ENCODE results near the gene SLC12A5.
A peak's percentile ranks its signal among the peaks of the same experiment; 100 is the strongest.
"Not testable (repeated sequence)": the region's sequence is repeated elsewhere in the genome, so short reads cannot be mapped to it uniquely, and the experiment has no call there.

The SLC12A5 gene

DNA sequence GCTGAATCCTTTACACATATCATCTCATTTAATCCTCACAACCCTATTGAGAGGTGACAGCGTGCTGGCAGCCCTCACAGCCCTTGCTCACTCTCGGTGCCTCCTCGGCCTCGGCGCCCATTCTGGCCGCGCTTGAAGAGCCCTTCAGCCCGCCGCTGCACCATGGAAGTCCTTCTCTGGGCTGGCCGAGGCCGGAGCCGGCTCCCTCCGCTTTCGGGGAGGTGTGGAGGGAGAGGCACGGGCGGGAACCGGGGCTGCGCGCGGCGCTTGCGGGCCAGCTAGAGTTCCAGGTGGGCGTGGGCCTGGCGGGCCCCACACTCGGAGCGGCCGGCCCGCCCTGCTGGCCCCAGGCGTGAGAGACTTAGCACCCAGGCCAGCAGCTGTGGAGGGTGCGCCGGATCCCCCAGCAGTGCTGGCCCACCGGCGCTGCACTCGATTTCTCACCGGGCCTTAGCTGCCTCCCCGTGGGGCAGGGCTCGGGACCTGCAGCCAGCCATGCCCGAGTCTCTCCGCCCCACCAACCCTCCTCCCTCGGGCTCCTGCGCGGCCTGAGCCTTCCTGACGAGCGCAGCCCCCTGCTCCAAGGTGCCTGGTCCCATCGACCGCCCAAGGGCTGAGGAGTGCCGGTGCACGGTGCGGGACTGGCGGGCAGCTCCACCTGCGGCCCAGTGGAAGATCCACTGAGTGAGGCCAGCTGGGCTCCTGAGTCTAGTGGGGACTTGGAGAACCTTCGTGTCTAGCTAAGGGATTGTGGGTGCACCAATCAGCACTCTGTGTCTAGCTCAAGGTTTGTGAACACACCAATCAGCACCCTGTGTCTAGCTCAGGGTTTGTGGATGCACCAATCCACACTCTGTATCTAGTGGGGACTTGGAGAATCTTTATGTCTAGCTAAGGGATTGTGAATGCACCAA lies 62.9 kb downstream of the SLC12A5 start:
- H3K9me3 ChIP-seq (replicated peaks in 1 of 2; ENCODE audit: control insufficient read depth in 2 of 2, insufficient read depth in 1 of 2, low read depth in 1 of 2, low read length in 2 of 2); H3K4me2 ChIP-seq (ENCODE audit: insufficient read depth, low read length, poor library complexity, severe bottlenecking); H3K79me1 ChIP-seq (ENCODE audit: low read depth, low read length); H3K36me3 ChIP-seq (replicated peaks in 1 of 2; ENCODE audit: control insufficient read depth in 2 of 2, insufficient read depth in 2 of 2, low read length in 2 of 2); H3K27me3 ChIP-seq (ENCODE audit: control insufficient read depth in 3 of 3, insufficient read depth in 3 of 3, low read depth in 1 of 3, low read length in 3 of 3); H2BK5ac ChIP-seq (ENCODE audit: low read length); H3K9ac ChIP-seq (ENCODE audit: low read depth, low read length, poor library complexity); H2BK15ac ChIP-seq (ENCODE audit: low read length); DNase-seq (ENCODE audit: low spot score); H4K91ac ChIP-seq (ENCODE audit: low read depth, low read length, poor library complexity); H3K4ac ChIP-seq (ENCODE audit: low read length); H3K4me3 ChIP-seq (ENCODE audit: low read length in 2 of 2); H2AK5ac ChIP-seq (ENCODE audit: low read depth, low read length); H2AFZ ChIP-seq (ENCODE audit: low read length); H3K27ac ChIP-seq (replicated peaks; ENCODE audit: low read length); H2BK120ac ChIP-seq (ENCODE audit: low read depth, low read length): not testable (repeated sequence)
- H3K18ac ChIP-seq (ENCODE audit: low read length) = peak overlapping the region; percentile 79
- H4K8ac ChIP-seq (ENCODE audit: low read depth, low read length) = peak overlapping the region; percentile 10
- peak overlapping the region; percentile 52 for H3K23ac ChIP-seq (ENCODE audit: low read depth, low read length, poor library complexity)
- peak overlapping the region; percentile 98 for H2BK12ac ChIP-seq (ENCODE audit: low read length)
- no CpG with 5 or more reads among the region's 52 CpGs for WGBS, 2 donors (ENCODE audit: extremely low coverage in 2 of 2, insufficient read length in 2 of 2, insufficient replicate concordance in 1 of 2)
- peak overlapping the region; percentile 32 for H3K14ac ChIP-seq (ENCODE audit: low read length)
- peaks cover 4 to 13% of the 10 kb centered on the region in 2 donors for H3K4me1 ChIP-seq (ENCODE audit: control insufficient read depth in 2 of 2, insufficient read depth in 1 of 2, low read depth in 1 of 2, low read length in 2 of 2)

DNA sequence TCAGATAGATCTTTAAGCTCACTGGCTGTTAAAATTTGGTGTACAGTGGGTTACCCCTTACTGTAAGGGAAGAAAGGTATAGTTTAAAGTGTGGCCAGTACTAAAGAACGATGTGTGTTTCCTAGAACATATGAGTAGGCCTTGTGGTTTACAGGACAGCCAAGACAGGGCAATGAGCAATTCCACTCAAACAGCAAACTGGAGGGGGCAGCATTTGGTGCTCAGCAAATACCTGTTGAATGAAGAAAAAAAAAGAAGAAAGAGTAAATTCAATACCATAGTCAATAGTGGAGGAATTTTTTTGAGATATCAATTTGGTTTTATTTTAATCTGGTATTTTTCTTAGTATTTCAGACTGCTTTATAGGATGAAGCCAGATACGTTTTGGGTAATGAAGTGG lies 64.5 kb downstream of the SLC12A5 start:
- no peak overlapping the region for H2BK120ac ChIP-seq (ENCODE audit: low read depth, low read length)
- H3K4me1 ChIP-seq (ENCODE audit: control insufficient read depth in 2 of 2, insufficient read depth in 1 of 2, low read depth in 1 of 2, low read length in 2 of 2) = peaks cover 4 to 8% of the 10 kb centered on the region in 2 donors
- no peak overlapping the region for H3K27ac ChIP-seq (replicated peaks; ENCODE audit: low read length)
- H2AK5ac ChIP-seq (ENCODE audit: low read depth, low read length) = no peak overlapping the region
- no peak for DNase-seq (ENCODE audit: low spot score)
- H3K27me3 ChIP-seq (ENCODE audit: control insufficient read depth in 3 of 3, insufficient read depth in 3 of 3, low read depth in 1 of 3, low read length in 3 of 3) = peaks cover 0 to 3% (median 0%) of the 10 kb centered on the region in 3 experiments
- H3K36me3 ChIP-seq (replicated peaks in 1 of 2; ENCODE audit: control insufficient read depth in 2 of 2, insufficient read depth in 2 of 2, low read length in 2 of 2) = no peaks in the 10 kb centered on the region
- H2AFZ ChIP-seq (ENCODE audit: low read length) = no peak overlapping the region
- H3K79me1 ChIP-seq (ENCODE audit: low read depth, low read length) = peaks cover 4% of the 10 kb centered on the region
- no peak overlapping the region for H3K4me2 ChIP-seq (ENCODE audit: insufficient read depth, low read length, poor library complexity, severe bottlenecking)
- no peak overlapping the region for H4K8ac ChIP-seq (ENCODE audit: low read depth, low read length)
- no peaks in the 10 kb centered on the region for H3K9me3 ChIP-seq (replicated peaks in 1 of 2; ENCODE audit: control insufficient read depth in 2 of 2, insufficient read depth in 1 of 2, low read depth in 1 of 2, low read length in 2 of 2)
- H3K4ac ChIP-seq (ENCODE audit: low read length) = no peak overlapping the region
- H2BK5ac ChIP-seq (ENCODE audit: low read length) = no peak overlapping the region
- H3K23ac ChIP-seq (ENCODE audit: low read depth, low read length, poor library complexity) = no peak overlapping the region
- H3K14ac ChIP-seq (ENCODE audit: low read length) = no peak overlapping the region
- no peak overlapping the region for H3K4me3 ChIP-seq (ENCODE audit: low read length in 2 of 2)
- no peak overlapping the region for H3K9ac ChIP-seq (ENCODE audit: low read depth, low read length, poor library complexity)
- no peak overlapping the region for H2BK12ac ChIP-seq (ENCODE audit: low read length)
- no peak overlapping the region for H2BK15ac ChIP-seq (ENCODE audit: low read length)
- no peak overlapping the region for H3K18ac ChIP-seq (ENCODE audit: low read length)
- no peak overlapping the region for H4K91ac ChIP-seq (ENCODE audit: low read depth, low read length, poor library complexity)
- WGBS, 2 donors (ENCODE audit: extremely low coverage in 2 of 2, insufficient read length in 2 of 2, insufficient replicate concordance in 1 of 2) = no CpG with 5 or more reads among the region's 2 CpGs

DNA sequence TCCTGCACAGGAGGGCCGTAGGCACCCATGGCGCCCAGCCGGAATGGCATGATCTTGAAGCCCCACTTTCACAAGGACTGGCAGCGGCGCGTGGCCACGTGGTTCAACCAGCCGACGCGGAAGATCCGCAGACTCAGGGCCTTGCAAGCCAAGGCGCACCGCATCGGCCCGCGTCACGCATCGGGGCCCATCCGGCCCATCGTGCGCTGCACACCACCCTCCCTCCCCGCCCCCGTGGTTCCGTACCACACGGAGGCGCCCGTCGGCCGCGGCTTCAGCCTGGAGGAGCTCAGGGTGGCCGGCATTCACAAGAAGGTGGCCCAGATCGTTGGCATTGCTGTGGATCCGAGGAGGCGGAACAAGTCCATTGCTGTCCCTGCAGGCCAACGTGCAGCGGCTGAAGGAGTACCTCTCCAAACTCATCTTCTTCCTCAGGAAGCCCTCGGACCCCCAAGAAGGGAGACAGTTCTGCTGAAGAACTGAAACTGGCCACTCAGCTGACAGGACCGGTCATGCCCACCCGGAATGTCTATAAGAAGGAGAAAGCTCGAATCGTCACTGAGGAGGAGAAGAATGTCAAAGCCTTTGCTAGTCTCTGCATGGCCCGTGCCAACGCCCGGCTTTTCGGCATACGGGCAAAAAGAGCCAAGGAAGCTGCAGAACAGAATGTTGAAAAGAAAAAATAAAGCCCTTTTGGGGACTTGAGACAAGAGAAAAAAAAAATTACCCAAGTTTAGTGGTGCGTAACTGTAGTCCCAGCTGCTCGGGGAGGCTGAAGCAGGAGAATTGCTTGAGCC lies 70.7 kb downstream of the SLC12A5 start:
- H3K27me3 ChIP-seq (ENCODE audit: control insufficient read depth in 3 of 3, insufficient read depth in 3 of 3, low read depth in 1 of 3, low read length in 3 of 3) = peaks cover 0 to 38% (median 10%) of the 10 kb centered on the region in 3 experiments
- WGBS, 2 donors (ENCODE audit: extremely low coverage in 2 of 2, insufficient read length in 2 of 2, insufficient replicate concordance in 1 of 2) = no CpG with 5 or more reads among the region's 48 CpGs
- H3K9me3 ChIP-seq (replicated peaks in 1 of 2; ENCODE audit: control insufficient read depth in 2 of 2, insufficient read depth in 1 of 2, low read depth in 1 of 2, low read length in 2 of 2) = peaks cover 3 to 7% of the 10 kb centered on the region in 2 donors
- no peak overlapping the region for H2BK5ac ChIP-seq (ENCODE audit: low read length)
- no peaks in the 10 kb centered on the region for H3K79me1 ChIP-seq (ENCODE audit: low read depth, low read length)
- H3K14ac ChIP-seq (ENCODE audit: low read length) = peak overlapping the region; percentile 31
- no peaks in the 10 kb centered on the region for H3K36me3 ChIP-seq (replicated peaks in 1 of 2; ENCODE audit: control insufficient read depth in 2 of 2, insufficient read depth in 2 of 2, low read length in 2 of 2)
- no peak overlapping the region for H4K91ac ChIP-seq (ENCODE audit: low read depth, low read length, poor library complexity)
- H2BK15ac ChIP-seq (ENCODE audit: low read length) = no peak overlapping the region
- no peak overlapping the region for H3K4me2 ChIP-seq (ENCODE audit: insufficient read depth, low read length, poor library complexity, severe bottlenecking)
- H3K4ac ChIP-seq (ENCODE audit: low read length) = peak overlapping the region; percentile 40
- peak overlapping the region; percentile 67 for H3K18ac ChIP-seq (ENCODE audit: low read length)
- H3K23ac ChIP-seq (ENCODE audit: low read depth, low read length, poor library complexity) = peak overlapping the region; percentile 76
- no peak for DNase-seq (ENCODE audit: low spot score)
- H3K4me3 ChIP-seq (ENCODE audit: low read length in 2 of 2) = no peak overlapping the region
- H2BK12ac ChIP-seq (ENCODE audit: low read length) = peak overlapping the region; percentile 69
- H2AFZ ChIP-seq (ENCODE audit: low read length) = peak overlapping the region; percentile 11
- no peak overlapping the region for H2BK120ac ChIP-seq (ENCODE audit: low read depth, low read length)
- H3K4me1 ChIP-seq (ENCODE audit: control insufficient read depth in 2 of 2, insufficient read depth in 1 of 2, low read depth in 1 of 2, low read length in 2 of 2) = no peaks in the 10 kb centered on the region
- H4K8ac ChIP-seq (ENCODE audit: low read depth, low read length) = no peak overlapping the region
- H3K9ac ChIP-seq (ENCODE audit: low read depth, low read length, poor library complexity) = no peak overlapping the region
- no peak overlapping the region for H3K27ac ChIP-seq (replicated peaks; ENCODE audit: low read length)
- no peak overlapping the region for H2AK5ac ChIP-seq (ENCODE audit: low read depth, low read length)

DNA sequence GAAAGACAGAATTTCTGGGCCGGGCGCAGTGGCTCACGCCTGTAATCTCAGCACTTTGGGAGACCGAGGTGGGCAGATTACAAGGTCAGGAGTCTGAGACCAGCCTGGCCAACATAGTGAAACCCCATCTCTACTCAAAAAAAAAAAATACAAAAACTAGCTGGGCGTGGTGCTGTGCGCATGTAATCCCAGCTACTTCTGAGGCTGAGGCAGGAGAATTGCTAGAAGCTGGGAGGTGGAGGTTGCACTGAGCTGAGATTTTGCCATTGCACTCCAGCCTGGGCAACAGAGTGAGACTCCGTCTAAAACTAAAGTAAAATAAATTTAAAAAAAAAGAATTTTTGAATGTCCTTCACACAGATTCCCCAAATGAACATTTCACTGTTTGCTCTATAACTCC lies 71.4 kb downstream of the SLC12A5 start:
- not testable (repeated sequence) for H3K4me2 ChIP-seq (ENCODE audit: insufficient read depth, low read length, poor library complexity, severe bottlenecking); DNase-seq (ENCODE audit: low spot score); H3K23ac ChIP-seq (ENCODE audit: low read depth, low read length, poor library complexity); H3K9me3 ChIP-seq (replicated peaks in 1 of 2; ENCODE audit: control insufficient read depth in 2 of 2, insufficient read depth in 1 of 2, low read depth in 1 of 2, low read length in 2 of 2); H3K18ac ChIP-seq (ENCODE audit: low read length); H2AFZ ChIP-seq (ENCODE audit: low read length); H3K79me1 ChIP-seq (ENCODE audit: low read depth, low read length); H3K4ac ChIP-seq (ENCODE audit: low read length); H2BK12ac ChIP-seq (ENCODE audit: low read length); H4K8ac ChIP-seq (ENCODE audit: low read depth, low read length); H4K91ac ChIP-seq (ENCODE audit: low read depth, low read length, poor library complexity); H2BK120ac ChIP-seq (ENCODE audit: low read depth, low read length); H3K14ac ChIP-seq (ENCODE audit: low read length); H3K27ac ChIP-seq (replicated peaks; ENCODE audit: low read length); H3K4me1 ChIP-seq (ENCODE audit: control insufficient read depth in 2 of 2, insufficient read depth in 1 of 2, low read depth in 1 of 2, low read length in 2 of 2); H3K9ac ChIP-seq (ENCODE audit: low read depth, low read length, poor library complexity); H2AK5ac ChIP-seq (ENCODE audit: low read depth, low read length); H2BK5ac ChIP-seq (ENCODE audit: low read length); H2BK15ac ChIP-seq (ENCODE audit: low read length); H3K36me3 ChIP-seq (replicated peaks in 1 of 2; ENCODE audit: control insufficient read depth in 2 of 2, insufficient read depth in 2 of 2, low read length in 2 of 2); H3K4me3 ChIP-seq (ENCODE audit: low read length in 2 of 2)
- peaks cover 0 to 38% (median 10%) of the 10 kb centered on the region in 3 experiments for H3K27me3 ChIP-seq (ENCODE audit: control insufficient read depth in 3 of 3, insufficient read depth in 3 of 3, low read depth in 1 of 3, low read length in 3 of 3)
- WGBS, 2 donors (ENCODE audit: extremely low coverage in 2 of 2, insufficient read length in 2 of 2, insufficient replicate concordance in 1 of 2) = no CpG with 5 or more reads among the region's 7 CpGs
